Epidermal melanocyte (primary cell): ENCODE results near the gene SGCA.

ENCODE experiments used
- DNase-seq: peaks from one replicate; pipeline ENCODE4 v3.0.0; 2011; ENCODE audit warnings: low spot score; ENCODE audit not compliant: insufficient read length

Gene SGCA

DNA sequence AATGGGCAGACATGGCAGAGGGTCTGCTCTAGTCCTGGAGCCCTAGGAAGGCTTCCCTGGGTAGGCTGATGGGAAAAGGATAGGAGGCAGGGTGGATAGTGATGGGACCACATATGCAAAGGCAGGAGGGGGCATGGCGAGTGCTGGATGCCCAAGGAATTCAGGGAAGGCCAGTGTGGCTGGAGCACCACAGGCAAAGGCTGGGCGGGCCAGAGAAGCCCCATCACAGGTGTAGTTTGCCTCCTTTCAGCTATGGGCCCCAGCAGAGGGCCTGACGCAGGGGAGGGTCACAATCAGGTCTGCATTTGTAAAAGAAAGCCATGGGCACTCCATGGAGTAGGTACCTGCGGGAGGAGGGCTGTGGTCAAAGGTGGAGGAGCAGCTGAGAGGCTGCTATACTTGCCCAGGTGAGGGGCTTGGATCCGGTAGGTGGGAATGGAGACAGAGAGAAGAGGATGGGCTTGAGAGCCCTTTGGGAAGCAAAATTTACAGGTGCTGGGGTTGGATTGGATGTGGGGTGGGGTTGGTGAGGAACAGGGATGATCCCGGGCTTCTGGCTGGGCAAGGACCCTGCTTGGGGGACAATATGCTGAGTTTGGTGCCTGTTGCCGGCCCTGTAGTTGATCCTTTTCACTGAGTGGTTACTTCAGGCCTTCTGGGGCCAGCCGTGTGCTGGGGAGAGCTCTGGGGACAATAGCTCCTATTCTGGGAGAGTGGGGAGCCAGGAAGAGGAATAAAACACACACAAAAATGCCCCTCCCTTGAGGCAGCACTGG is 42.2 kb downstream of the SGCA start:
- no peak for DNase-seq

- no peak for DNase-seq
Measured at GRCh38 chr17:50208611-50209061, 42.8 kb downstream of the SGCA start.

GRCh38 chr17:50209133-50209471 is 43.3 kb downstream of the SGCA start:
- no peak for DNase-seq

- DNase-seq, result peak; percentile 65
Measured at GRCh38 chr17:50209472-50210239, 43.9 kb downstream of the SGCA start.

GRCh38 chr17:50210240-50211225 is 44.7 kb downstream of the SGCA start:
- peak; percentile 38 for DNase-seq

DNA sequence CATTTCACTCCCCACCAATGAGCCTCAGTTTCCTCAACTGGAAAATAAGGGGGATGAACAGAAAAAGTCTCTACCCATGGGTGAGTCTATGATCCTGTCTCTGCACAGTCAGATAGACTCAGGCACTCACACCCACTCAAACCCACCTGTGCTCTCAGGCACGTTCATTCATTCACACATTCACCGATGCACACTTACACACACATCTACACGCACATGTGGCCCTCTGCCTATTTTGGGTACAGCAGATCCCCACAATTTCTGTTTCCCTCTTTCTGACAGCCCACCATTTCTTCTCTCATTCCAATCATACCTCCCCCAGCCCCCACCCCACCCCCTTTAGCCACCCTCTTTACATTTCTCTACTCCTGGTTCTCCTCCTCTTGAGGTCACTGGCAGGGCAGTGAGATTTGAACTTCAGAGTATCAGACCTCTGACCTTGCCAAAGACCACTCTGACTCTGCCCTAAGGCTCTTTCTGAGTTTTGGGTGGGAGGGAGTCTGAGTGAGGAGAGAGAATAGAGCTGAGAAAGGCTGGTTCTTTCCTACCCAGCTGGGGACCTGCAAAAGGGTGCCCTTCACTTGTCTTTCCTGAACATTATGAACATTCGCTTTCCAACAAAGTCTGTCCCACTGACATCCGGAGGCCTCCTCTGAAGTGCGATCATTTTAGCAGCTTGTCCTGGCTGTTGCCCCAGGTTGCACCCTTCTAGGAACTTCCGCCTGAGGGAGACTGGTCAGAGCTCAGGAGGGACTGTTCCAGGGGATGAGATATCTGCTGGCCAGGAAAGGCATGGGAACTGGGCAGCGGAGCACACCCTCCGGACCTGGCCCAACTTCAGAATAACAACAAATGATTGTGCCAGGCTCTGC is 45.7 kb downstream of the SGCA start:
- DNase-seq, result no peak

DNA sequence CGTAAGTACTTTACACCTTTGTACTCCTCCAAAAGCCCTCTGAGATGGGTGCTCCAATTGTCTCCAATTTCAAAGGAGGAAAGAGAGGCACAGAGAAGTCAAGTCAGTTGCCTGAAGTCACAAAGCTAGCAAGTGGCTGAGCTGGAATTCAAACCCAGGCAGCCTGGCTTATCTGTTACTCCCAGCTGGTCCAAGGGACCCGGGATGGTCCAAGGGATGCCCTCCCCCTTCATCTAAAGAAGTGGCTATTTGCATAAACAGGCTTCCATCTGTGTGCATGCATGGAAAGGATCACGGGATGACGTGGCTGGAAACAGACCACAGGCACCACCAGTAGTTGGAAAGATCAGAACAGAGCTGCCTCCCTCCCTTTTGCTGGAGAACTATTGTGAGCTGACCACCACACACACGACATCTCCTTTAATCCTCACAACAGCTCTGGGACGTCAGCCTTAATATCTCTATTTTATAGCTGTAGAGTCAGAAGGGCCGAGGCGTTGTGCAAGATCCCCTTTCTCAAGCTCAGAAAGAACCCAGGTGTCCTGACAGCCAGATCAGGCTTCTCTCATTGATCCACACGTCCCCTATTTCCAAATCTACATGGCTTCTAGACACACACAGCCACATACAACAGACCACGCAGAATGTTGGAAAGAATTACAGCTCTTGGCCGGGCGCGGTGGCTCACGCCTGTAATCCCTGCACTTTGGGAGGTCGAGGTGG is 46.5 kb downstream of the SGCA start:
- no peak for DNase-seq

DNA sequence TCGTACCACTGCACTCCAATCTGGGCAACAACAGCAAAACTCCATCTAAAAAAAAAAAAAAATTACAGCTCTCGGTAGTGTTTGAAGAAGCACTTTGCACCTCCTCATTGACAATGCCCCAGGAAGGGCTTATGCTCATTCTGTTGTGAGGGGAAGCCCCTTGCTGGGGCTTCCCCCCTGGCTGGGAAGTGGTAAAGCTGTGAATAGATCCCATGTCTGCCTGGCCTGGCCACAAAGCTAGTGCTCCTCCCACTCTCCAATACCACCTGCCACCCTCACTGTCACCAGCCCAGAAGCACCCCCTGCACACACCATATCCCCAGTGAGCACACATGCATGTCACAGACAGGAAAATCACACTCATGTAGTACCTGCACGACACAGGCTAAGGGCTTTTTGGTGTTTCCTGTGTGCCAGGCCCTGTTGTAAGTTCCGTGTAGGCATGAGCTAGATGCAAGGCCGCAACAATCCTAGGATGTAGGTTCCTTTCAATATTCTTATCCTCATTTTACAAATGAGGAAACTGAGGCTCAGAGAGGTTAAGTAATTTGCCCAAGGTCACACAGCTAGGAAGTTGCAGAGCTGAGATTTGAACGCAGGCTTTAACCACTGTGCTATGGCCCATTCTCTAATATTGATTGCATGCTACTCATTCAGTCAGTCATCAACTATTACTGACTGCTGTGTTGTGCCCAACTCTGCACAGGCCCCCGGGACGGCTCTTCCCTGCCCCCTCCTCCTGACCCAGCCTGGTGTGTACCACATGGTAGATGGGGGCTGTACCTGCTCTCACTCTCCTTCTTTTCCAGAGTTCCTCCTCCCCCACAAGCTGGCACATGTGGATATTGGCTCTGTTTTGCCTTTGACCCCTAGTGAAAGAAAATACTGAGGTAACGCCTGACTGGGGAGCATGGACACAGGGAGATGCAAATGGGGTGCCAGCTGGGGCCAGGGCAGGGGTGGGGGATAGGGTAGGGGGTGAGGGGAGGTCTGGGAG is 47.5 kb downstream of the SGCA start:
- no peak for DNase-seq

DNA sequence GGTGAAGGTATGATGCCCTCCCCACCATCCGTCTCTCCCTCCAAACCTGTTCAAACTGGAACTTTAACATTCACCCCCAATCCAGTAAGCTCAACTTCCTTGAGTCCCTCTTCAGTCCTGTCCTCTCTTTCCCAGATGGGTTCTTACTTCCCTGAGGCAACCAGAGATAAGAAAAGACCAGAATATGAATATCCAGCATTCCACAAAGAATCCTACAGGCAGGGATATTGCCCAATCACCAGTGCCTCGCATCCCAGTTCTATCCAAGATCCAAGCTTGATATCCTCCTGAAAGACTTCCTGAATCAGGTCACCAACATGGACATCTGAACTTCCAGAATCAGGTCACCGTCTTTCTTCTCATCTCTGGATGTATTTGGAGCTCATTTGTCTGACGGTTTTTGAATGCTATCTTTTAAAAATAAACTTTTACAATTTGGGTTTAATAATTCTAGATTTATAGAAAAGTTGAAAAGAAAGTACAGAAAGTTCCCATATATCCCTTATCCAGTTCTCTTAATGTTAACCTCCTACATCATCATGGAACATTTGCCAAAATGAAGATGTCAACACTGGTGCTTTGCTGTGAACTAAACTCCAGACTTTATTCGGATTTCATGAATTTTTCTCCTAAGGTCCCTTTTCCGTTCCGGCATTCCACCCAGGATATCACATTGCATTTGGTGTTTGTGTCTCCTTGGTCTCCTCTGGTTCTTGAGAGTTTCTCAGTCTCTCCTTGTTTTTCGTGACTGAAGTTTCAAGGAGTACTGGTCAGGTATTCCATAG is 49.4 kb downstream of the SGCA start:
- no peak for DNase-seq

DNA sequence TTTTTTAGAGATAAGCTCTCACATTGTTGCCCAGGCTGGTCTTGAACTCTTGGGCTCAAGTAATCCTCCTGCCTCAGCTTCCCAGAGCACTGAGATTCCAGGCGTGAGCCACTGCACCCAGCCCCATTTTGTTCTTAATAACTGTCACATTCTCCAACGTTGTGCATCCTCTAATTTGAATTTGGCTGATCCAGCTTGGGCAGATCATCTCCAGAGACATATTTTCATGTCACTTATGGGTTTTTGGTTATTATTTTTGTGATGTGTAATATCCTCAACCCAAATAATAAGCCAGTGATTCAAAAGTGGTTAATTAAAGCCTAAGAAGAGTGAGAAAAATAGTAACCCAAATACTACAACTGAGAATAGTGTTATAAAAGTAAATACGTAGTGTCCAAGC is 51.8 kb downstream of the SGCA start:
- DNase-seq, result no peak

DNA sequence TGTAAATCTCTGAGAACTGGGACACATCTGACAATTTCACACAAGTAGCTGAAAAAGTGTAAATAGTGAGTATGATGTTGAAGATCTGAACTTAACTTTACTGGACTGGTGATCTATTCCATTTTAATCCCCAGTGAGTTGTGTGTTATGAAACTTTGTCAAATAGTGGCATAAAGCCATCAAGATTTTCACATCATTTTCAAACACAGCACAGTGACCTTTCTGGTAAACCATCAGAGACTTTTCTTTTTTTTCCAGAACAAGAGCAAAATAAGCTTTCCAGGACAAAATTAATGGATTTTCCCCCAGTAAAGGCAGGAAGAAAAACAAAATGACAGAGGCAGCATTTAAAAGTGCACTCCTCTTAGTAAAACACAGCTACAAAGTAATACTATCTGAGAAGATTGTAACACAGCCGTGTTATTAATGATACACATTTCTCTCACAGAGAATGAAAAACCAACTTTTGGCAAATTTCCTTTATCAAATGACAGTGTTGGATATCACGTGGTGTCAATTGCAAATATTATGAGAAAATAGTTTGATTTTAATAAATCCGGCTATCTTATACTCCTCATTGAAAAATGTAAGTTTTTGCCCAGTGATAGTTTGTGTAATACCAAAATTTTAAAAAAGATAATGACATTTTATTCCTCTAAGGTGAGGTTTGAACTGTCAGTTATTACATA is 52.4 kb downstream of the SGCA start:
- no peak for DNase-seq

DNA sequence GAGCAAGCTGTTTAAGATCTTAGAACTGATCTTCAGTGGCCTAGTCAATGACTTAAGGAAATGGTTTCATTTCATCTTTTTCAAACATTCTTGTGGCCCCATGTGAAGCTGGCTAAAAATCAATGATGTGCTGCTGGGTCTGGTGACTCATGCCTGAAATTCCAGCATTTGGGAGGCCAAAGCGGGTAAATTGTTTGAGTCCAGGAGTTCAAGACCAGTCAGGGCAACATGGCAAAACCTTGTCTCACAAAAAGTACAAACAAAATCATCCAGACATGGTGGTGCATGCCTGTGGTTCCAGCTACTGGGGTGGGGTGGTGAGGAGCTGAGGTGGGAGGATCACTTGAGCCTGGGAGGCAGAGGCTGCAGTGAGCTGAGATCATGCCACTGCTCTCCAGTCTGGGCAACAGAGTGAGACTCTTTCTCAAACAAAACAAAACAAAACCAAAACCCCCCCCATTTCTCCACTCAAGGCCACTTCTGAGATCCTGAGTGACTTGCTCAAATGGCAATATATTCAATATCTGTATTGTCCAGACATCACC is 53.0 kb downstream of the SGCA start:
- no peak for DNase-seq

DNA sequence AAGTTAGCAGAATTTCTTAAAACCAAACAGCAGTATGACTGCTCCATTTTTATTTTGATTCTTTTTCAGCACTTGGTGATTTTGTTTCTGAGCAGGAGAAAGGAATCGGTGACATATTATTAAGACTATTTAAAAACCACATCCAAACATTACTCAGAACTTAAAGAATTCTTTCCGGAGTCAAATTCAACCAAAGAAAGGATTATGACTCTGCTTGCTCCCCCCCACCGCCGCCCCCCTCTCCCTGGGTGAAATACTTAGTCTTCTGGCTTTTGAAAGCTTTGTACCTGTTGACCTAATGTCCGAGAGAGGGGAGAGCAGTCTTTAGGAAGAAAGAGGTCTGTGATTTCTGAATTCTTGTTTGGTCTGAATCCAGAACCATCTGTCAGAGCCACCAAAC is 53.5 kb downstream of the SGCA start:
- no peak for DNase-seq

DNA sequence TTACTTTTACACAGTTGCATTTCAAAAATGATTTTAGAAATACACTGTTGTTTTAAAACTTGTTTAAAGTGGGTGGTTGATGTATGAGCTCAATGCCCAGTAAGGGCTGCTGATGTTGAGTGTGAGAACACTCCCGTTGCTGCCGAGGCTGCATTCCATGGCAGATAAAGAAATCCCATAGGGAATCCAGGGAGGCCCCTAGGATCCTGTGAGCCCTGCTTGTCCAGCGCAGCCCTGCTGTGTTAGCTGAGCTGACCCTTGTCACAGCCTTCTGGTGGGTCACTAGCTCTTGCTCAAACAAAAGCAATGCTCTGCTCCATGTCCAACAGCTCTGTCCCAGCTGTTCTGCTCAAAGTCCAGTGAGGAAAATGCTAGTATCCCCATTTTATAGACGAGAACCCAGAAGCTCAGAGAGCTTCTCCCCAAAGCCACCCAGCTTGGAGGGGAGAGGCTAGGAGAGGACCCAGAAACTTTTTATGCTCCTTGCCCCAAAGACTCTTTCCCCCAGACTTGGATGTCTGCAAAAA is 54.2 kb downstream of the SGCA start:
- no peak for DNase-seq

DNA sequence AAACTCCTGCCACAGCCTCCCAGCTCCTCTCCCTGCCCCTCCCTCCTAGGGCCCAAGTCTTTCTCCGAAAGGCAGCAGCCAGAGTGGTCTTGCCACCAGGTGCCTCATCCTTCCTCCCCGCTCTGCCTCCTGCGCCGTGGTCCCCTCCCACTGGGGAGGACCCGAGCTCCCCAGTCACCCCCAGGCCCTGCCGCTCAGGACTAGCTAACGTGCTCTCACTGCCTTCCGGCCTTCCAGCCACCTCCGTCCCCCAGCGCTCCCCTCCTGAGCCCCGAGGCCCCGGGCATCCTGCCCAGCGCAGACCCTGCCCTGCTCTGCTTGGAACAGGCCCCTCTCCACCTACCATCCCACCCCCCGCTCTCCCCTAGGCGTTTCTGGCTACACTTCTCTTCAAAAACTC is 55.0 kb downstream of the SGCA start:
- DNase-seq, result no peak

- no peak for DNase-seq
Measured at GRCh38 chr17:50221266-50221863, 55.6 kb downstream of the SGCA start.
